ENCODE results near the gene SLC25A24. TPM values are rescaled to one million over a fixed set of nuclear protein-coding genes. Genes with fewer than 3 reads are reported as not detected.

Gene SLC25A24
- total RNA-seq, 1 experiment from 2014 or later, result 32.2 TPM

GRCh38 chr1:108106775-108107174 is 93.4 kb downstream of the SLC25A24 start:
- DNase-seq (ENCODE audit: low spot score), result no peak

GRCh38 chr1:108100148-108100547 is 100.0 kb downstream of the SLC25A24 start:
- no peak for DNase-seq (ENCODE audit: low spot score)

DNA sequence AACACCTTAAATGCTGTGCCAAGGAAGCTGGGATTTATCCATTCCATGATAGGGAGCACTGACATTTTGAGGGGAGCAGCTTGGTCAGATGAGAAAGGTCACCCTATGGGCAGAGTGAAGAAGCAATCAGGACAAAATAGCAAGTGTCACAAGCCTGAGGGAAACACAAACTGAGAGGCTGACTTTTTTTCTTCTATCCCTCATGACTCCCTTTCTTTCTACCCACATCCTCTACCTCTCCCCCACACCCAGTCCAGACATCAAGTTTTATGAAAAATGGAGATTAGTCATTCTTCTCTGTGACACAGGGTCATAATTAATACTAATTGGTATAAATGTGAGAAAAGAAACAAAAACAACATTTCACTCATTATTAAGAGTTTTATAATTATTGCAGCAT is 103.1 kb downstream of the SLC25A24 start:
- no peak for DNase-seq (ENCODE audit: low spot score)

DNA sequence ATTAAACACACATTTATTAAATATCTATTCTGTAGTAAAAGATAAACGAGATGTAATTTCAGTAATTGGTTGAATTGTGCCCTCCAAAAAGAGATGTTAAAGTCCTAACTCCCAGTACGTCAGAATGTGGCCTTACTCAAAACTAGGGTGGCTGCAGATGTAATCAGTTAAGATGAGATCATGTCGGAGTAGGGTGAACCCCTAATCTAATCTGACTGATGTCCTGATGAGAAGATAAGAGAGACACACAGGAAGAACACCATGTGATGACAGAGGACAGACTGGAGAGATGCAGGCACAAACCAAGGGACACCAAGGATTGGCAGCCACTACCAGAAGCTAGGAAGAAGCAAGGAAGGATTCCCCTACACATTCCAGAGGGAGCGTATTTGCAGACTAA is 104.1 kb downstream of the SLC25A24 start:
- no peak for DNase-seq (ENCODE audit: low spot score)

- no peak for DNase-seq (ENCODE audit: low spot score)
These were observed 110.7 kb downstream of the SLC25A24 start for GRCh38 chr1:108089477-108089876.

DNA sequence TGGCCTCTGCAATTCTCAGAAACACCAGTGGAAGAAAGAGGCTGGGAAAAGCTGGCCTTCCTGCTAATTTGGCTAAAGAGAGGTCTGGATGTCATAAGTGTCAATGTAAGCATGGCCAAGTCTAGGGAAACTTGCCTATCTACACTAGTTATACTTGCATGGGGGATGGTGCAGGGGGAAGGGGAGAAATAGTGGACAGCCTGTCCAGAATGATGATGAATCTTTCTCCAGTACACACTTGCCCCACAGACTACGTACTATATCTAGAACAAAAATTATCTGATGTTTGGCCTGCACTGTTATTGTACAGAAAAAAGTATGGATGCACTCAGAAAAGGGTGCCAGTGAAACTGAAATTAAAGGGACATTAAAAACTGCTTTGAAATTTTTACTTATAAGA is 114.5 kb downstream of the SLC25A24 start:
- DNase-seq (ENCODE audit: low spot score), result no peak

DNA sequence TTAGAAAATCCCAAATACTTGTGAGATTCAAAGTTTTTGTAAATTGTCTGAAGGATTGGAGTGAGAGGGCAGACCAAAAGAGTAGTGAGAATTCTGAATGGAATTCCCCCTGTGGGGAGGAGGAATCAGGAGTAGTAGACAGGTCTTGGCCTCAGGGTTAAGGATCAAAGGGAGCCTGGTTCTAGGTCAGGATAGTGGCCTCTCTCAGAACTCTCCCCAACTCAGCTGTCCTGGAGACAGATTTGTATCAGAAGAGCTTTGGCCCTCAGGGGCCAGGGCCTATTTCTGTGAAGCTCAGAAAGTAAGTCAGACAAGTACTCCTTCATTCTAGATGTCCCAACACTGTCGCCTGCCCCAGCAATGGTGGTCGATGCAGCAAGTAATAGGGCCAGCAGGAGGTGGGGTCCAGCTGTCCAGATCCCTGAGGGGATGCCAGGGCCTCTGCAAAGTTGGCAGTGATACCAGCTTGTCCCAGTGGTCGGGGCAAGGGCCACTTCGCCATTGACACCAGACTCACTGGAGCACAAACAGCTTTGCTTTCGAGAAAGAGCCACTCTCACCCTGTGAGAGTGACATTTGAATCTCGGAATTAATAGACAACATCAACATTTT is 115.2 kb downstream of the SLC25A24 start:
- DNase-seq (ENCODE audit: low spot score), result no peak

Other genes with a start within 250 kb of the SLC25A24 start
- 23.7 and 40.5 TPM in 2 replicates for gene VAV3, start 235.2 kb downstream of the SLC25A24 start, total RNA-seq (2014; rRNA removed; shearing (Covaris generic))
- gene NBPF4, start 43.7 kb upstream of the SLC25A24 start, total RNA-seq (2014; rRNA removed; shearing (Covaris generic)), result not detected in 2 replicates
- not detected in 2 replicates for gene NBPF6, start 250.0 kb upstream of the SLC25A24 start, total RNA-seq (2014; rRNA removed; shearing (Covaris generic))

All from H4 (cell line).